ENCODE measurements around the gene CCDC136.

DNA sequence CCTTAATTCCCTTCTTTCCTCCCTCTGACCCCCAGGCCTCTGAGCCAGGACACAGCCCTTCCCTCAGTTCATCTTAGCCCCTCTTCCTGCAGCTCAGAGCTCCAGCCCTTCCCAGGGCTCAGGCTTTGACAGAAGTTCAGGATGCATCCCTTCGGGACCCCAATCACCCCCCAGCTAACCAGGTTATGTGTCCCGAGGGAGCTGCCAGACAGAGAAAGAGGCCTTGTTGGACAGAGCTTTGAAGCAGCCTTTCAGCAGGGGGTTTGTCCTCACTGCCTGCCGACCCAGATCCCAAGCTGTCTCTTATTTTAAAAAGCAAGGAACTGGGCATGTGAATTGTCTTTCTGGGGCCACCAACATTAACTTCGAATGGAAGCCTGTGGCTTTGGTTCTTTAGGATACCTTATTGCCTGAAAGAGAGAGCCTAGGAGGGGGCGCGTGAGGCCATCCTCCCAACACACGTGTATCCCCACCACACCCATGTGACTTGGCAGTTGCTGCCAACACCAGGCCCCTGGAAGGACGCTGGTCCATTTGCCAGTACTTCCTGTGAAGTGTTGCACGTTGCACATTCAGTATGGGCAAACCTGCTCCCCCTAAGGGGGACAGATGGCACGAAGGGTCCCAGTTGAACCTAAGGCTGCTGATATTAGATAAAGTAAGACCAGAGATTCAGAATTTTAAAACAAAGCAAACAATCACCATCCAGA lies 858 bp downstream of the CCDC136 start:
- no peak for TF ChIP-seq ZNF274 (IDR thresholded peaks at IDR 0.05; ENCODE audit: low read depth, low read length)
- TF ChIP-seq YY1 (IDR thresholded peaks at IDR 0.05; ENCODE audit: insufficient read depth, insufficient read length), result no peak
- TF ChIP-seq SUZ12 (IDR thresholded peaks at IDR 0.05; ENCODE audit: extremely low read depth, insufficient read depth, insufficient read length), result no peak
